Ovary (tissue), 9 donors: ENCODE measurements around the gene IGF2BP2. TPM values are rescaled to one million over a fixed set of nuclear protein-coding genes. Genes with fewer than 3 reads are reported as not detected.
"Not testable (repeated sequence)": the region's sequence is repeated elsewhere in the genome, so short reads cannot be mapped to it uniquely, and the experiment has no call there.

ENCODE experiments used
- DNase-seq, 5 donors: peaks; one replicate each; pipeline ENCODE4 v3.0.0-alpha.2; 2019 to 2020
- H3K27ac ChIP-seq, 2 donors: fragments of 200-600 bp; one replicate each; pipeline versions ENCODE4 v1.5.1 to v1.8.0; 2019 to 2022
- H3K27me3 ChIP-seq: fragments of 200-600 bp; one replicate; pipeline ENCODE4 v1.8.0; 2022
- H3K36me3 ChIP-seq: fragments of 200-600 bp; sonication (generic); one replicate; pipeline ENCODE4 v1.5.1; 2019
- H3K4me1 ChIP-seq: one replicate; pipeline ENCODE4 v1.8.1; 2013; ENCODE audit warnings: mild to moderate bottlenecking, moderate library complexity; ENCODE audit not compliant: insufficient read depth
- H3K4me3 ChIP-seq: fragments of 200-600 bp; sonication (generic); one replicate; pipeline ENCODE4 v1.5.1; 2017
- H3K9me3 ChIP-seq, 2 donors: fragments of 200-600 bp in 1 of 2; sonication (generic) in 1 of 2; one replicate each; pipeline versions ENCODE4 v1.5.1 to v1.8.1; 2013 to 2019; ENCODE audit warnings: mild to moderate bottlenecking in 1 of 2, moderate library complexity in 1 of 2
- EP300 ChIP-seq: sonication (generic); formaldehyde crosslinking; IDR thresholded peaks from one replicate; pipeline ENCODE4 v1.6.1; 2017; ENCODE audit warnings: antibody characterized with exemption
- POLR2A ChIP-seq: fragments of 450-650 bp; IDR thresholded peaks from one replicate; pipeline ENCODE4 v1.6.1; 2017; ENCODE audit warnings: antibody characterized with exemption, mild to moderate bottlenecking, moderate library complexity
- WGBS, 3 donors: extraction: QIAGEN DNeasy Blood & Tissue Kit in 1 of 3; methylation state at CpG; one replicate each; pipeline versions ENCODE4 v1.1.5 to v1.1.7; 2013 to 2017; 5-methylcytosine and 5-hydroxymethylcytosine counted together
- intact Hi-C, 4 donors: fragments of 100-400 bp; cut with DNase I; formaldehyde crosslinking; loops; one replicate each; pipeline versions ENCODE4 v1.11.0 to v1.15.1; 2022 to 2023
- polyA plus RNA-seq, 2 donors: library from polyadenylated mRNA; stranded (reverse); fragments of 200-250 nt in 1 of 2; fragments of 350-450 nt in 1 of 2; fragmentation: Illumina TruSeq in 1 of 2; extraction: RNeasy Lipid Tissue Mini Kit (QIAGEN cat#74804) in 1 of 2; gene quantifications; one replicate each; pipeline ENCODE4 v1.2.3, GENCODE V29; 2013 to 2014
- total RNA-seq, 7 donors: library from RNA; depleted of rRNA in 2 of 7; stranded (reverse); fragments of >200 nt in 2 of 7; fragmentation: NEBNext Ultra II Directional in 3 of 7; extraction: Animal tissue kit (Norgen Biotek cat#: 25700) in 3 of 7; gene quantifications; one replicate each; pipeline versions ENCODE4 v1.1.0 to v1.2.4, GENCODE V29; 2016 to 2023
- TF ChIP-seq, protein P1 (sequence below), 3 donors: fragments of 450-650 bp in 2 of 3; fragments of 200-600 bp in 1 of 3; IDR thresholded peaks; one replicate each; pipeline versions ENCODE4 v1.5.1 to v1.8.0; 2016 to 2022; ENCODE audit warnings: antibody characterized with exemption in 3 of 3, mild to moderate bottlenecking in 1 of 3
- donor health status: DM: no; HTN: no; CAD: no; lungs with moderate emphysema.
- donor health status: DM: no; HTN: no; CAD: no.
- donor health status: Bipolar disorder and iron deficiency.
- donor health status: DM: yes; HTN: yes; CAD: no.
- donor health status: DM: no; HTN: no; CAD: no.
- donor health status: DM: yes; HTN: yes; CAD: no.

The IGF2BP2 gene
- total and polyA plus RNA-seq, 9 donors, result 4.6 to 31.1 (median 13.7) TPM

GRCh38 chr3:185678027-185678426 is 146.8 kb downstream of the IGF2BP2 start:
- H3K9me3 ChIP-seq, result no peaks in the 10 kb centered on the region
- intact Hi-C loops, result no loop called here
- no peaks in the 10 kb centered on the region for H3K4me1 ChIP-seq
- no peak overlapping the region for H3K27ac ChIP-seq
- no peak for DNase-seq
- WGBS, 3 donors, result 95 to 99% (median 97%) methylated on average over 1 of the region's 1 CpG
- H3K27me3 ChIP-seq, result no peaks in the 10 kb centered on the region
- H3K4me3 ChIP-seq, result no peak overlapping the region
- no peak for TF ChIP-seq POLR2A
- no peaks in the 10 kb centered on the region for H3K36me3 ChIP-seq

DNA sequence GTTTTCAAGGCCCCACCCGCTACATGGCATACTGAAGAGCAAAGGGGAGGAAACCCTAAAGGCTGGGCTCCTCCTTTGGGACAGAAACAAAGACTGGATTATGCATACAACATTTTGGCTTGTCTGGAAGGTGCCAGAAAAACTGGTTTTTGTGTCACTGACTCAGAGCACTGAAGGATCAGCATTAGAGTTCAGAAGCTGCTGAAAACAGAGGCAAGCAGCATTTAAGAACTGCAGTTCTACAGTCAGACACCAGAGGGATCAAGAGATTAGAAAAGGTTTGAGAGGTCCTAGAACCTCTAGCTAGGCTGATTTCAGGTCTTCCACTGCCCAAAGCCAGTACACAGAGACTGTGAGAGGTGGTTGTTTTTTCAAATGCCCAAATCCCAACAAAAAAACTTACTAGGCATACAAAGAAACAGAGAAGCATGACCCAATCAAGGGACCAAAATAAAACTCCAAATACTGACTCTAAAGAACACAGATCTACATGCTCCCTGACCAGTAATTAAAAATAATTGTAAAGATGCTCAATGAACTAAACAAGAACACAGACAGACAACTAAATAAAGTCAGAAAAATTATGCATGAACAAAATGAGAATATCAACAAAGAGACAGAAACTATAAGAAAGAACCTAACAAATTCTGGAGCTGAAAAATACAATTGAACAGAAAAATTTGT is 147.6 kb downstream of the IGF2BP2 start:
- Histone ChIP-seq H3K36me3 (no peaks in the 10 kb centered on the region), H3K27me3 (no peaks in the 10 kb centered on the region), H3K4me3 (no peak overlapping the region), H3K9me3 (no peaks in the 10 kb centered on the region), H3K4me1 (no peaks in the 10 kb centered on the region), H3K27ac (no peak overlapping the region)
- TF ChIP-seq, protein P1, sequence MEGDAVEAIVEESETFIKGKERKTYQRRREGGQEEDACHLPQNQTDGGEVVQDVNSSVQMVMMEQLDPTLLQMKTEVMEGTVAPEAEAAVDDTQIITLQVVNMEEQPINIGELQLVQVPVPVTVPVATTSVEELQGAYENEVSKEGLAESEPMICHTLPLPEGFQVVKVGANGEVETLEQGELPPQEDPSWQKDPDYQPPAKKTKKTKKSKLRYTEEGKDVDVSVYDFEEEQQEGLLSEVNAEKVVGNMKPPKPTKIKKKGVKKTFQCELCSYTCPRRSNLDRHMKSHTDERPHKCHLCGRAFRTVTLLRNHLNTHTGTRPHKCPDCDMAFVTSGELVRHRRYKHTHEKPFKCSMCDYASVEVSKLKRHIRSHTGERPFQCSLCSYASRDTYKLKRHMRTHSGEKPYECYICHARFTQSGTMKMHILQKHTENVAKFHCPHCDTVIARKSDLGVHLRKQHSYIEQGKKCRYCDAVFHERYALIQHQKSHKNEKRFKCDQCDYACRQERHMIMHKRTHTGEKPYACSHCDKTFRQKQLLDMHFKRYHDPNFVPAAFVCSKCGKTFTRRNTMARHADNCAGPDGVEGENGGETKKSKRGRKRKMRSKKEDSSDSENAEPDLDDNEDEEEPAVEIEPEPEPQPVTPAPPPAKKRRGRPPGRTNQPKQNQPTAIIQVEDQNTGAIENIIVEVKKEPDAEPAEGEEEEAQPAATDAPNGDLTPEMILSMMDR (IDR thresholded peaks at IDR 0.05), result no peak
- TF ChIP-seq POLR2A, result no peak
- no peak for TF ChIP-seq EP300
- intact Hi-C loops, result no loop called here
- 96 to 100% (median 96%) methylated on average over 1 of the region's 1 CpG for WGBS, 3 donors
- DNase-seq, result no peak

GRCh38 chr3:185667574-185667973 is 157.3 kb downstream of the IGF2BP2 start:
- DNase-seq, result no peak
- Histone ChIP-seq H3K4me3 (no peak overlapping the region), H3K4me1 (no peaks in the 10 kb centered on the region), H3K9me3 (no peaks in the 10 kb centered on the region), H3K27ac (no peak overlapping the region), H3K36me3 (no peaks in the 10 kb centered on the region), H3K27me3 (no peaks in the 10 kb centered on the region)
- intact Hi-C loops, result loop anchor here in 2 of 4 donors (10.0 kb wide), 2 partner anchors 97 to 277 kb away; no protein-coding TSS in a partner anchor
- 86 to 89% (median 86%) methylated on average over 4 of the region's 4 CpGs for WGBS, 3 donors
- TF ChIP-seq, protein P1 (IDR thresholded peaks at IDR 0.05), result no peak
- TF ChIP-seq POLR2A (no peak), EP300 (no peak)

- no peak overlapping the region for H3K4me3 ChIP-seq
- intact Hi-C loops, result loop anchor here in 2 of 4 donors (5.0 to 10.0 kb wide), 3 partner anchors 101 to 281 kb away; no protein-coding TSS in a partner anchor
- DNase-seq, result no peak
- no peaks in the 10 kb centered on the region for H3K36me3 ChIP-seq
- no peaks in the 10 kb centered on the region for H3K27me3 ChIP-seq
- TF ChIP-seq POLR2A (no peak), EP300 (no peak)
- TF ChIP-seq, protein P1 (IDR thresholded peaks at IDR 0.05), result no peak
- H3K4me1 ChIP-seq, result no peaks in the 10 kb centered on the region
- WGBS, 3 donors, result 89 to 99% (median 94%) methylated on average over 5 of the region's 5 CpGs
- H3K9me3 ChIP-seq, result no peaks in the 10 kb centered on the region
- H3K27ac ChIP-seq, result no peak overlapping the region
Measured at GRCh38 chr3:185663929-185664328, 160.9 kb downstream of the IGF2BP2 start.

DNA sequence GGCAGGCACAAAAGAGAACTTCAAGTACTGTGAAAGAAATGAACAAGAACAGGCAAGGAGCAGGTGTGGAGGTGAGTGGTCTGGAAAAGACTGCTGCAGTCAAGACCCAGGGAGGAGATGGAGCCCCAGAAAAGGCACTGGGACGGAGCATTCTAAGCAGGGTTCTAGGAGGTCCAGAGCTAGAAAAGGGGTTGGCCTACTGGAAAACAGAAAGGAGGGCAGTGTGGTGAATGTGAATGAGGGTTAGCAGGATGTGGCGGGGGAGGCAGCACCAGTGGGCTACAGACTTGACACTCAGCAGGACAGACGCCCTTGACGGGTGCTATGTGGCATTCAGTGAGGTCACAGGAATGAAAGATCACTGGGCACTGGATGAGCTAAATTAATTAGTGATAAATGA is 163.1 kb downstream of the IGF2BP2 start:
- no peak for TF ChIP-seq POLR2A
- TF ChIP-seq, protein P1 (IDR thresholded peaks at IDR 0.05), result no peak
- TF ChIP-seq EP300, result no peak
- no peak for DNase-seq
- H3K9me3 ChIP-seq, result no peaks in the 10 kb centered on the region
- WGBS, 3 donors, result 86 to 89% (median 89%) methylated on average over 4 of the region's 4 CpGs
- H3K4me3 ChIP-seq, result no peak overlapping the region
- H3K27me3 ChIP-seq, result no peaks in the 10 kb centered on the region
- H3K4me1 ChIP-seq, result peaks cover 6% of the 10 kb centered on the region
- H3K27ac ChIP-seq, result no peak overlapping the region
- no peaks in the 10 kb centered on the region for H3K36me3 ChIP-seq
- intact Hi-C loops, result loop anchor here in 2 of 4 donors (5.0 to 10.0 kb wide), 3 partner anchors 103 to 283 kb away; no protein-coding TSS in a partner anchor

- H3K9me3 ChIP-seq, H3K27me3 ChIP-seq, DNase-seq, H3K4me1 ChIP-seq, H3K27ac ChIP-seq, H3K4me3 ChIP-seq, H3K36me3 ChIP-seq: not testable (repeated sequence)
- intact Hi-C loops, result loop anchor here in 2 of 4 donors (5.0 to 10.0 kb wide), 3 partner anchors 104 to 284 kb away; no protein-coding TSS in a partner anchor
- WGBS, 3 donors, result 85 to 91% (median 88%) methylated on average over 10 of the region's 10 CpGs
Measured at GRCh38 chr3:185661296-185661695, 163.5 kb downstream of the IGF2BP2 start.
